Measurements from ENCODE around the gene SIPA1L3.

The SIPA1L3 gene

DNA sequence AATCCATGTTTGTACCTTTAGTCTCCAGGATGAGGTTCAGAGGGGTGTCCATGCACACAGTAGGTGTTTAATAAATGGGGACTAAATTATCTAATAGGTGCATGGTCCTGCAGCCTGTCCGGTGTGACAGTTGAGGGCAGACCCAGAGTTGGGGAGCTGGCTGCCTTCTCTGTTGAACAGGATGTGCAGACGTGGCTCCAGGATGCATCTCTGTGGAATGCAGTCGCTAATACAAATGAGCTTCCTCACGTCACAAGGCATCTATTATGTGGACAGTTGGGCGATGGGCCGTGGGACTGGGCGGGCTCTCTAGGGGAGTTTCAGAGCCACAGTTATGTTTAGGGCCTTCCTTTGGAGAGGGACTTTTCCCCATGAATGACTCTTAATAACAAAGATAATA, 71.0 kb downstream of the SIPA1L3 start:
- no peak for DNase-seq

DNA sequence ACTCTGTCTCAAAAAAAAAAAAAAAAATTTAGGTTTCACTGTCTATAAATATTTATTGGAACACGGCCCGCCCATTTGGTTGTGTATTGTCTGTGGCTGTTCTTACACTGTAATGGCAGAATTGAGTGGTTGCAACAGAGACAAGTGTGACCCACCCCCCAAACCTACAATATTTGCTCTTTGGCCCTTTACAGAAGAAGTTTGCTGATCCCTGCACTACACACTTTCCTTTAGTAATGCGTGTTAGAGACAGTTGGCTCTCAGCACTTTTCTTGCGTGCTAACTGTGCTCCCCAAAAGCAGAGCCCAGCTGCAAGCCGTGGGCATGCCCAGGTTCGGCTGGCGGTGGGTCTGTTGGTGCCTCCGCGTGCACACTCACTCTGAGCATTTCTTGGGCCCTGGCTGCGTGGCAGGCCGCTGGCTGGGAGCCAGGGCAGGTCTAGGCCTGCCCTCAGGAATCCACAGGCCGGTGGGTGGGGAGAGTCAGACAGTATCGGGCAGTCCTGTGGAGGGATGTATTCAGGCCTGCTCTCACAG, 72.6 kb downstream of the SIPA1L3 start:
- no peak for DNase-seq

DNA sequence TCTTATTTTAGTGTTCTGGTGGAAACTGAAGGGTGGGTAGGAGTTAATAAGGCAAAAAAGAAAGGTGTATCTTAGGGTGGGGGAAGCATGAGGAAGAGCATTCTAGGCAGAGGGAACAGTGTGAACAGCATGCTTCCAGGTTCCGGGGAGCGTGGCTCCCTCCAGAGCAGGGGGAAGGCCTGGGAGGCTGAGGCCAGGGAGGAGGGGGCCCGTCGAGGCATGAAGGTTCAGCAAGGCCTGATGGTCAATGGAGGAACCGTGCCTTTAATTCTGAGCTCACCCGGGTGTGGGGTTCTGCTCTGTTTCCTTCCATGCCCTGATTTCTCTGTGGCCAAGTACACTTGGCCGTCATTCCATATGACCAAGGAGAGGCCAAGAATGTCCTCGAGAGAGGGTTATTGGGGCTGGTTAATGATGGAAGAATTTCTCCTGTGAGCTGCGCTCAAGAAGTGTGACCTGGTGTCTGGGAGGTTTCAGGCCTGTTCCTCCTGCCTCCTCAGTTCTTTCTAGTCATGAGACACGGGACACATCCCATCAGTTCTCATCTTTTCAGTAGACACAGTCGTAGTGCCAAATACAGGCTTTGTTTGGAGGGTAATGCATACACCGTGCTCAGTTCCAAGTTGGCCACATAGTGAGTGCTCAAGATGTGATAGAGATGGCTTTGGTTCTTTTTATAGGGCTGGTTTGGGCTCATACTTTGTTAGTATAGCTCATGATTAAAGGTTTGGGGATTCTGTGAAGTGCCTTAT, 73.6 kb downstream of the SIPA1L3 start:
- no peak for DNase-seq

DNA sequence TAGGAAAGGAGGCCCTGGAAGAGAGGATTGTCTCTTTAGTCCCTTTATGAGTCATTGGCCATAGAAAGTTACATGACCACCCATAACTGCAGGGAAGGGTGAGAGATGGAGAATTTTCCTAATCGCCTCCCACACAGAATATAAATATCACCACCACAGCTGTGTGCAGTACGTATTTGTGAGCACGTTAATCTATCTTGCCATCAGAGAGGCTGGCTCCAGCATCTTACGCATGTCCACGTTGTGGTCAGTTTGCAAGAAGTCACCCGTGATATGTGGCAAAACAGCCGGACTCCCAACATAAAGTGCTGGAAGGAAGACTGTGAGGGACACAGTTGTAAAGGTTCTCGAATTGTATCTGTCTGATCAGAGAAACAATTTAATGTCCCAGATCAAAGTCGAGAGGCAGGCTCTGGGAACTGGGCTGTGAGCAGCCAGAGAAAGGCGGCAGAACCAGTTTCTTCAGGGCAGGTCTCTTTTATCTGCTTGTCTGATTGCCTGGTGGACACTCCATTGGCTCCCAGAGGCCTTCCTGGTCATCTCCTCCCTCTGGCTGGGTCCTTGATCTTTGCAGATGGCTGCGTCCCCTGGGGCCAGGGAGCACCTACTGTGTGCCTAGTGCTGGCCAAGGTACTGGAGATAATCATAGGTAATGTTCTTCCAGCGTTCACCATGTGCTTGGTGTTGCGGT, 74.9 kb downstream of the SIPA1L3 start:
- no peak for DNase-seq

DNA sequence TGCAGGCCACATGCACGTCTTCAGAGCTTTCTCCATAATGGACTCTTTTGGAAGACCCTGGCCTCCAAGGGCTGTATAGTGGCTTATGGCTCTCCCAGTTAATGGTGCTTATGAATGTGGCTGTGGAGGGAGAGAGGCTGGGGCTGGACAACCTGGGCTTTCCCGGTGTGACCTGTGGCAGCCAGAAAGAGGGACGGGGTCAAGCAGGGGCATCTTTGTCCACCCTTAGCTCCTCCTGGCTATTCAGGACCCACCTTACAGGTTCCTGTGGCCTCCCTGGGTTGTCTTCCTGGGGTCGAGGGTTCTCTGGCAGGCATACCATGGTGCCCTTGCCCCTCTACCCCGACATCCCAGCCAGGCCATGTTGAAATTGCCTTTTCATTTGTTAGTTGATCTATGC, 75.6 kb downstream of the SIPA1L3 start:
- no peak for DNase-seq

DNA sequence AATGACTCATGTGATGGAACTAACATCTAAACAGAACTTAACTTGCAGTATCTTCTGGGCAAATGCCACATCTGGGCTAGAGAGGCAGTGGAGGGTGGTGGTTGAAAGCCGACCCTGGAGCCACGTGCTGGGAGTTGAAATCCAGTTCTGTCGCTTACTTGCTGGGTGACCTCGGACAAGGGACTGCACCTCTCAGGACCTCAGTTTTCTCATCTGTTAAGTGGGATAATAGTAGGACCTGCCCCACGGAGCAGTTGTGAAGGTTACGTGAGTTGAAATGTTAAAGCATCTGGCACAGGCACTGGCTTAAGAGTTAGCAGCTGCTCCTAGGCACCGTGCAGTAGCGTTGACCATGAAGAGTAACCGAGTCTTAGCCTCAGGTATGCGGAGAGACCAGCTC, 76.1 kb downstream of the SIPA1L3 start:
- no peak for DNase-seq

DNA sequence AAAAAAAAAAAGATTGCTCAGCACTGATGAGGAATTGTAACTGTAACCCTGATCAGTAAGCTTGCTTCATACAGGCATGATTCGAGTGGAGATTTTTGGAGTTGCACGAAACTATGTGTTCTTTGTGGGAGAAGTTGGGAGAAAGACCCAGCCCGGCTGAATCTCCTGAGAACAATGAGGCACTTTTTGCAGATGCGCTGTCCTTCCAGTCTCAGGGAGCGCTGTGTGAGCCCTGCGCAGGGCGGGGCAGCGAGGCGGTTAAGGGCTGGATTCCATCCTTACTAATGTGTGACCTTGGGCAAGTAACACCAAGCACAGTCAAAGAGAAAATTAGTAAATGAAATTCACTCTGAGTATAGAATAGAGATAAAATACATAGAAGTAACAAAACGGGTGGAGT, 76.9 kb downstream of the SIPA1L3 start:
- DNase-seq = no peak

DNA sequence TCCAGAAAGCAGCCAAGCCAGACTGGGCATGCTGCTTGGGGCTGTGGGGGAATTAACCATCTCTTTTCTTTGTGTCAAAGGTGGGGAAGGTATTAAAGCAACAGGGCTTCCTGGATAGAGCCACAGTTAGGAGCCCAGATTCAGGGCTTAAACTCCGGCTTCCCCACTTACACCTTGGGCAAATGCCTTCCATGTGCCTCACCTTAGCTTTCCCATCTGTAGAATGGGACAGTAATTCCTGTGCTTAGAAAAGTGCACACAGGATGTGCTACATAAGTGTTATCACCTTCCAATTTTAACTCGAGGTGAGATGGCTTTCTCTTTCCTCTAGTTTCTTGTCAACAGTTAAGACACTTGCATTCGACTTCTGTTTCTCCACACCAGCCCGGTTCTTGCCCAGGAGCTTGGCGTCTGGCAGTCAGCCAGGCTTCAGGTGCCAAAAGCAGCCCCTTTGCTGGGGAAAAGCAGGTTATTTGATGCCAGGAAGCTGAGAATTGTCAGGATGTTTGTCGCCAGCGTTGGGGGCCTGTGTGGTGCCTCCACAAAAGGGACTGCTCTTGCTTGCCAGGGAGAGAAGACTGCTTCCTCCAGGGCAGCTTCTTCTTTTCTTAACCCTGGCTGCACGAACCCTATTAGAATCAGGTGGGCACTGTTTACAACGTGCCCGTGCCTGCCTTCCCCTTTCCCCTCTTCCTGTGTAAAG, 79.2 kb downstream of the SIPA1L3 start:
- DNase-seq = no peak

DNA sequence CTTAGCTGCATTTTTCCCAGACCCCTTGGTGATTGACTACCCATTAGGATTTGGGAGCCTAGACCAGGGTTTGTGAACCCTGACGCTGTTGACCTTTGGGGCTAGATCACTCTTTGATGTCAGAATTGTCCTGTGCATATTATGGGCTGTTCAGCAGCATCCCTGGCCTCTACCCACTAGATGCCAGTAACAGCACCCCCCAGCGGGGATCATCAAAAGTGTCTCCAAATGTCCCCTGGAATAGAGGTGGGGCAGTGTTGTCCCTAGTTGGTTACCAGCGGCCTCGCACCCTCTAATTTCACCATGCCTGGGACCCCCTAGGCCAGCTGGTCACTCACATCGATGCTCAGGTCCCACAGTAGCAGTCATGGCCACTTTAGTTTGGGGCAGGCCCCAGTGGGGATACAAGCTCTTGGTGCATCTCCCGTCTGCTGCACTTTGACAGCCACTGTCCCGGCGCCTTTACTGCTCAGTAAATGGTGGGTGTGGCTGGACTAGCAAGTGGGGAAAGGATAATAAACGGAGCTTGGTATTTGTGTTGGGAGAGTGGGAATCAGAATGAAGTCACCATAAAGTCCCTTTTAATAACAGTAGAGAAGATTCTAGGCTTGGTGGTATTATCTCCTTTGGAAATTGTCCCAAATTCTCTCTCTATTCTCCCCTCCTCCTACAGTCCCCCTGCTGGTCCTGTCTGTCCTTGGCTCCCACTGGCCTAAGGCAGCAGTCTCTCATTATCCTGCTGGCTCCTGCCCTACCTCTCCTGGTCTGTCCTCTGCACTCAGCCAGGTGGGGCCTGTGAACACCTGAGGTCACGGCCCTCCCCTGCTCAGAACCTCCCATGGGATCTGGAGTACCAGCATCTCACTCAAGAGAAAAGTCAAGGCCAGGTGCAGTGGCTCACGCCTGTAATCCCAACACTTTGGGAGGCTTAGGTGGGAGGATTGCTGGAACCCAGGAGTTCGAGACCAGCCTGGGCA, 80.6 kb downstream of the SIPA1L3 start:
- DNase-seq = no peak

DNA sequence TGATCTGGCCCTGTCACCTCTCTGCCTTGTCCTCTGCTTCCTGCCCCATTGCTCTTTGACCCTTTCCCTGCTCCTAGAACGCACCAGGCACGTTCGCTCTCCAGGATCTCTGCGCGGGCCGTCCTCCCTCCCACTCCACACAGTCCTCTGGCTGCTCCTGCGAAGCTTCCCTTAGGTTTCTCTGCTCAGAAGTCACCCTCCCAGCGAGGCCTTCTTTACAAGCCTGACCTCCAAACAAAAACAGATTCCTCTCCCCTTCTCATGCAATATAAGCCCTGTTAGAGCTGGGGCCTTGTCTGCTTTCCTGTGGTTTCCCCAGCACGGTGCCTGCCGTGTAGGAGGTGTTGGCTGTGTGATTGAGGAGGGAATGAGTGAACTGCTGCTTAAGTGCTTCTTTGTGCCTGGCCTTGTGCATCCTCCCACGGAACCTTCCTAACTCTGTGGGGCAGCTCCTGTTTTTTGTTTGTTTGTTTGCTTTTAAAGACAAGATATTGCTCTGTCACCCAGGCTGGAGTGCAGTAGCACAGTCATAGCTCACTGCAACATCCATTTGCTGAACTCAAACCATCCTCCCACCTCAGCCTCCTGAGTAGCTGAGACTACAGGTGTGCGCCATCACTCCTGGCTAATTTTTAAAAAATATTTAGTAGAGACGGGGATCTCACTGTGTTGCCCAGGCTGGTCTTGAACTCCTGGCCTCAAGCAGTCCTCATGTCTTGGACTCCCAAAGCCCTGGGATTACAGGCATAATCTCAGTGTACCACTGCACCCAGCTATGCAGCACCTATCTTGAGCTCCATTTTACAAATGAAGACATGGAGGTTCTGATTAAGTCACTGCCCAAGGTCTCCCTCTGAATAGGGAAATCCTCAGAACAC, 82.0 kb downstream of the SIPA1L3 start:
- DNase-seq = no peak

DNA sequence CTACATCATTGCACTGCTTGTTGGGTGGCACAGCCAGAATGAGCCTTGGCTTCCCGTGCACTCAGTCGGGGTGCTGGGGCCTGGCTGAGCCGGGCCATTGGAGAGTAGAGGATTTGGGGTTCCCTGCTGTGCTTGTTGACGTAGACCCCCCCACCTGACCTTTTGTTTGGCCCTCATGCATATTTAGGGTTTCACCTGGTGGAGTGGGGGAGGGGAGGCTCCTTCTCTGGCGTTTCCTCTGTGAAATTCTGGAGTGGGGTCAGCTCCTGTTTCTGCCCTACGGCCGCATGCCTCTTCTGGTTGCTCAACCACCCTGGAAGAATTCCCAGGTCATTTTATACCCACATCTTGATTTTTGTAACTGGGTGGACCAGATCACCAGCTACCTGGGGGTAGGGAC, 82.8 kb downstream of the SIPA1L3 start:
- no peak for DNase-seq

DNA sequence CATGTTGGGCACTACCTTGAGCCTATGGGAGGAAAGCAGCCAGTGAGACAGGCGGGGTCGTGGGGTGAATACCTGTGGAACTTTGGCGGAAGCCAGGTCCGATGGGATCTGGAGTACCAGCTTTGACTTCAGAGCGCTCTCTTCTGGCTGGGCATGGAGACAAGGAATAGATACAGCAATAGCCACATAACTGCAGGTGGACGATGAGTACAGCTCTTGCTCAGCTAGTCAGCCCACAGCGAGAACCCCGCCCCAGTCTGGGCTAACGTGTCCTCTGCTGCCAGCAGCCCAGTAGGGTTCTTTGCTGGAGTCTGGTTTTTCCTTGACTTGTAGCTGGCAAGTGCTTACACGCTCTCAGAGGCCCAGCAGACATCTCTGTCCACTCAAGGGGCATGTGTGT, 83.4 kb downstream of the SIPA1L3 start:
- DNase-seq = no peak

DNA sequence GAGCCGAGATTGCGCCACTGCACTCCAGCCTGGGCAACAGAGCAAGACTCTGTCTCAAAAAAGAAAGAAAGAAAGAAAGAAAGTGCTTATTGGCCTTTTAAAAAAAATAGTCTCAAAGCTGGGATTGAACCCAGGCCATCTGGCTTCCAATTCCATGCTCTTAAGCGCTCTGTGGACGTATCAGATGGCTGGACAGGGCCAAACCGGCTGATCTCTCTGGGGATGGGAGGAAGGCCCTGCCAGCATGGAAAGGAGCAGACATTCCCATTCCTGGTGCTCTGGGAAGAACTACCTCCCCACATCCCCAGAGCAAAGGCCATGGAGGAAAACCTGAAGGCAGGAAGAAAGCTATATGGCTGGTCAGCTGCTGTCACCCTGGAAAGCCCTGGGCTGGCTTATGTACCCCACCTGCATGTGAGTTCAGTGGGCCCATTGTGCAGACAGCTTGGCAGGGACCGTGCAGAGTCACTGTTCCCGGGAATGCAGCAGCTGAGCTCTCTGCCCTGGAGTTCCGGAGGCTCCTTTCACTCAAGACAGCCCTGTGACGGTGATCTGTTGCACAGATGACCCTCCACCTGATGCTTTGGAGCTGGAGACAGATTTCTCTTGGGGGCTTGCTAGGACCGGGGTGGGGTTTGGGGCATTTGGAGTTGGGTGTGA, 84.3 kb downstream of the SIPA1L3 start:
- DNase-seq = no peak

DNA sequence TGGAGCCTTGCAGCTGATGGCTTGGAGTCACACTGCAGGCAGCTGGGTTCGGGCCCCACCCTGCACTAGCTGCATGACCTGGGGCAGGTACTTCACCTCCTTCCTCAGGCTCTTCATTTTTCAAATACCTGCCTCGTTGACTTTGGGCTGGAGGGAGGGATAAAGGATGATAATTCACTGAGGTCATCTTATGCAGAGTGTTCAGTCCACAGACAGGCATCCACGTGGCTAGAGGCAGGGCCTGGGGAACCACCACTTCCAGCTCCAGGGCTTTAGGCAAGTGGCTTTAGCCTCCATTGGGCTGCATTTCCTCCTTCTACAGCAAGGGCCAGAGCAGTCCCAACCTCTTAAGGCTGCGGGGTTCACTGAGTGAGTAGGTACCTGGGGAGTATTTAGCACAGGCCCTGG, 84.8 kb downstream of the SIPA1L3 start:
- DNase-seq = no peak

DNA sequence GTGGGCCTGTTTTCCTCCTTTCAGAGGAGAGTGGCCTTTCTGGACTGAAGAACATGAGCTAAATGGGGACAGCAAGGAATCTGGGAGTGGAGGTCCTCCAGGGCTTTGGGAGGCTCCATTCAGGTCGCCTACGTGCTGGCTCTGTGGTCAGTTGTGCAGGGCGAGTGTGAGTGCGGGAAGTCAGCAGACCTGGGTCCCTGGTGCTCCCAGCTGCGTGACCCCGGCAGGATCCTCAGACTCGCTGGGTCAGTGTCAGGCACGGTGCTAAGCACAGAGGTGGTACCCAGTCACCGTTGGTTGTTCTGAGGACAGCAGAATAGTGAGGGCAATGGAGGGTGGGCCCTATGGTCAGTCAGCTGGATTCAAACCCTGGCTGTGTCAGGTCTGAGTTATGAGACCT, 85.8 kb downstream of the SIPA1L3 start:
- DNase-seq = no peak

DNA sequence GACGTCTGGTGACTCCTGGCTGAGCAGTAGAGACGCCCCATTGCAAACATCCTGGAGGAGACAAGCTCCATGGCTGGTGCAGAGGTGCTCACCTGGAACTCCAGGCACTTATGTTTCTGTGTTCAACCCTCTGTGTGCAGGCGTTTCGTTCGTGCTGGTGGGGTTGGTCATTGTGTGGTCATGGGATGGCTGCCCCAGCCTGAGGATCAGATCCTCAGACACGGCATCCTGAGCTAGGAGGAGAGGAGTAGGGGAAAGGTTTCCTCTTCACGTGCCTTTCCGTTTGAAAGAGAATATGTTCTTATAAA, 87.8 kb downstream of the SIPA1L3 start:
- no peak for DNase-seq

DNA sequence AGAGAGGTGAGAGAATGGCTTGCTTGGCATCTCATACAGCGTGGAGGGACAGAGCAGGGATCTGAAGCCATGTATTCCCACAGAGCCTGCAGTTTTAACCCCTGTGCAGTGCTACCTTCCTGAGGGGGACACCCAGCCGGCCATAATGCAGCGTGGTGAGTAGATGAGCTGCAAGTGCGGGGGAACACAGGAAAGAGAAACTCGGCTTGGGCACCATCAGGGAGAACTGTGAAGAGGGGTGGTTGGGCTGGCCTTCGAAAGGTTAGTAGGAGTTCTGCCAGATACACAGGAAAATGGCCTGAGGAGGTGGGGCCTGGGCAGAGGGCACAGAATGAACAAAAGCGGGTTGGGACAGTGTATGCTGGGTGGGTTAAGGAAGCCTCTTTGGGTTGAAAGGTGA, 88.3 kb downstream of the SIPA1L3 start:
- DNase-seq = no peak

DNA sequence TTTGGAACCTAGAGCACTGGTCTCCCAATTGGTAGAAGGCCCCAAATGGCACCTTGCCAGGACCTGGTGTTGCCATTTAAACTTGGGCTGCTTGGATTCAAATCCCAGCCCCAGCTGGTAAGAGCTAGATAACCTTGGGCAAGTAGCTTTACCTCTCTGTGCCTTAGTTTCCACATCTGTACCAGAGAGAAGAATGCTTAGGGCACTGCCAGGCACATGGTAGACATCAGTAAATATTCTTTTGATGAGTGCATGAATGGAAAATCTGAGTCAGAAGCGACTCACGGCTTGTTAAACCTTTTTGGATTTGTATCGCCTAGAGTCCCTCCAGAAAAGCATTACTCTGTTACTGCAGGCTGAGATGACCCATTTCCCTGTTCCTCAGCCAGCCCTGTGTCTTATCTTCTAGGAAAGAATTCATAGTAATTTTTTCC, 90.9 kb downstream of the SIPA1L3 start:
- DNase-seq = no peak

DNA sequence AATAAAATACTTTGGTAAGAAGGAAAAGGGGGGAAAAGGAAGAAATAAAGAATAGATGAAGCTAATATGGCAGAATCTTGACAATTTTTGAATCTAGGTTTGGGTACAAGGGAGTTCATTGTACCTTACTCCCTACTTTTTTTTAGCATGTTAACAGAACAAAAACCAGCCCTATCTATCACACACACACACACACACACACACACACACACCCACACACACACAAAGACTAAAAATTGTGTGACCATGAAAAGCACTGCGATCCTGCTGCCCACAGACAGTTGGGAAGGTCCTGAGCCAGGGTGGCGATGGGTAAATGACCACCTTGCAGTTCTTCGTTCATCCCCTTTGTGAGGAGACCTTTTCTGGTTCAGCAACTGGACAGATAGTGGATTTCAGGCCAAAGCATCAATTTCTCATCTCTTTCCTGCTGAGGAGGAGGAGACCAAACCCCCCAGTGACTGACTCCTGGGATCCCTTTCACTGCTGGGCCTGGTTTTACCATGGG, 91.8 kb downstream of the SIPA1L3 start:
- no peak for DNase-seq

DNA sequence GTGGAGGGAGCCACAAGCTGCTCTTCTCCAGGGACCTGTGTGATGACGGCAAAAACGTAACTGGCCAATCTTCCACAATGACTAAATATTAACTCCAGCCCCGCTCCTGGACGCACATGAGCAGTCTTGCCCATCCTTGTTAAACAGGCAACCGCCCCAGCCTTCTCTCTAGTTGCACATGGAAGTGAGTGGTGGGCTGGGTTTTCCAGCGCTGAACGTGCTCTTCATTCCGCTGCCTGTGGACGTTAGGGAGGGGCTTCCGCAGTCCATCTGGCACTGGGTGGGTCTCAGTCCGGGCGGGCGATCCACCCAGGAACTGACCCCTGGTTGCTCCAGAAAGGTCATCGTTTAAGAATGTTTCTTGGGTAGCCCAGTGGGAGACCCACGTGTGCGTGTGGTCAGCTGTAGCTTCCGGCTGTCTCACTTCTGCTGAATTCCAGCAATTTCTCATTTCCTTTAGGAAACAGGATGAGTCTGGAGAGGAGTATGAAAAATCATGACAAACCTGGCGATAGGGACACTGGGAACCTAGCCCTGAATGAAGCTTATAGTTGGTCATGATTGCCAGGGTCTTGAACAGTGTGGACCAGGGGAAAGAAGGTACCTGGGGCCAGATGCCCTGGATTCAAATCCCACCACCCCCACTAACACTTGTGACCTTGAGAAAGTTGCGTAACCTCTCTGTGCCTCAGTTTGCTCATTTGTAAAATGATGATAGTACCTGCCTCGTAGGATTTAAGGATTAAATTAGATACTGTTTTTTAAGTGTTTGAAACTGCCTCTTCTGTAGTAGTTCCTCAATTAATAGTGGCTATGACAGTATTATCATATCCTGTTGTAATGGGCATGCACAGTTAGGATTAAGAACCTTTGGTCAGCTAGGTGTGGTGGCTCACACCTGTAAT, 92.6 kb downstream of the SIPA1L3 start:
- DNase-seq = no peak
